Urothelium cell line (cell line): Measurements from ENCODE around the gene SNED1.
A peak's percentile ranks its signal among the peaks of the same experiment; 100 is the strongest.

Experiments
- DNase-seq: peaks from one replicate; pipeline ENCODE4 v3.0.0; 2011; ENCODE audit warnings: low spot score, mixed read lengths
- FAIRE-seq: peaks from 2 replicates; lab custom pipeline; 2011; peaks lifted over from hg19 to GRCh38; lab: Jason Lieb, UNC

Gene SNED1

GRCh38 chr2:240959941-240960308 is 38.5 kb upstream of the SNED1 start:
- FAIRE-seq (no peak), DNase-seq (no peak)

- DNase-seq (no peak), FAIRE-seq (no peak)
These were observed 38.0 kb upstream of the SNED1 start for GRCh38 chr2:240960309-240960970.

- DNase-seq (no peak), FAIRE-seq (peak; percentile 98)
These were observed 37.2 kb upstream of the SNED1 start for GRCh38 chr2:240960971-240961876.

GRCh38 chr2:240961910-240962299 is 36.5 kb upstream of the SNED1 start:
- DNase-seq: no peak
- FAIRE-seq: no peak

- FAIRE-seq (no peak), DNase-seq (no peak)
These were observed 35.9 kb upstream of the SNED1 start for GRCh38 chr2:240962300-240963064.

- no peak for FAIRE-seq
- DNase-seq: no peak
These were observed 35.2 kb upstream of the SNED1 start for GRCh38 chr2:240963065-240963867.

- no peak for FAIRE-seq
These were observed 34.3 kb upstream of the SNED1 start for GRCh38 chr2:240963868-240964703.

GRCh38 chr2:240964704-240965295 is 33.6 kb upstream of the SNED1 start:
- no peak for DNase-seq
- peak; percentile 17 for FAIRE-seq

More at GRCh38 chr2:240963868-240964703, 34.3 kb upstream of the SNED1 start:
- DNase-seq: no peak

GRCh38 chr2:240965296-240965904 is 33.0 kb upstream of the SNED1 start:
- no peak for DNase-seq
- no peak for FAIRE-seq

GRCh38 chr2:240965905-240966456 is 32.4 kb upstream of the SNED1 start:
- FAIRE-seq (no peak), DNase-seq (no peak)

GRCh38 chr2:240966457-240966905 is 31.9 kb upstream of the SNED1 start:
- DNase-seq: no peak
- FAIRE-seq: no peak

GRCh38 chr2:240966906-240967680 is 31.3 kb upstream of the SNED1 start:
- FAIRE-seq: no peak

GRCh38 chr2:240967681-240968621 is 30.5 kb upstream of the SNED1 start:
- FAIRE-seq: no peak
- DNase-seq: no peak

More at GRCh38 chr2:240966906-240967680, 31.3 kb upstream of the SNED1 start:
- DNase-seq: no peak

- FAIRE-seq (no peak), DNase-seq (no peak)
These were observed 29.4 kb upstream of the SNED1 start for GRCh38 chr2:240968731-240969624.

GRCh38 chr2:240970104-240970503 is 28.3 kb upstream of the SNED1 start:
- DNase-seq: no peak
- FAIRE-seq: no peak

- no peak for DNase-seq
- FAIRE-seq: no peak
These were observed 27.6 kb upstream of the SNED1 start for GRCh38 chr2:240970816-240971215.
